ENCODE data around the gene CBLC.
"Not testable (repeated sequence)": the region's sequence is repeated elsewhere in the genome, so short reads cannot be mapped to it uniquely, and the experiment has no call there.

The CBLC gene

GRCh38 chr19:44779150-44779549 is 1.5 kb downstream of the CBLC start:
- no peak for TF ChIP-seq CTCF (IDR thresholded peaks at IDR 0.05; ENCODE audit: low read depth, low read length)

GRCh38 chr19:44781694-44782093 is 4.0 kb downstream of the CBLC start:
- DNase-seq (ENCODE audit: extremely low read depth, low read depth) = not testable (repeated sequence)

More at GRCh38 chr19:44779150-44779549, 1.5 kb downstream of the CBLC start:
- no peak for DNase-seq (ENCODE audit: extremely low read depth, low read depth)

GRCh38 chr19:44782729-44783128 is 5.0 kb downstream of the CBLC start:
- TF ChIP-seq CTCF (IDR thresholded peaks at IDR 0.05; ENCODE audit: low read depth, low read length) = no peak
- no peak for DNase-seq (ENCODE audit: extremely low read depth, low read depth)

GRCh38 chr19:44783545-44783944 is 5.9 kb downstream of the CBLC start:
- no peak for DNase-seq (ENCODE audit: extremely low read depth, low read depth)
- TF ChIP-seq CTCF (IDR thresholded peaks at IDR 0.05; ENCODE audit: low read depth, low read length) = no peak

- DNase-seq (ENCODE audit: extremely low read depth, low read depth) = no peak
- no peak for TF ChIP-seq CTCF (IDR thresholded peaks at IDR 0.05; ENCODE audit: low read depth, low read length)
Observed at GRCh38 chr19:44785271-44785670, 7.6 kb downstream of the CBLC start.

GRCh38 chr19:44785993-44786392 is 8.3 kb downstream of the CBLC start:
- no peak for DNase-seq (ENCODE audit: extremely low read depth, low read depth)
- TF ChIP-seq CTCF (IDR thresholded peaks at IDR 0.05; ENCODE audit: low read depth, low read length) = no peak

GRCh38 chr19:44788971-44789370 is 11.3 kb downstream of the CBLC start:
- no peak for DNase-seq (ENCODE audit: extremely low read depth, low read depth)
- no peak for TF ChIP-seq CTCF (IDR thresholded peaks at IDR 0.05; ENCODE audit: low read depth, low read length)

- DNase-seq (ENCODE audit: extremely low read depth, low read depth) = no peak
- no peak for TF ChIP-seq CTCF (IDR thresholded peaks at IDR 0.05; ENCODE audit: low read depth, low read length)
Observed at GRCh38 chr19:44789943-44790483, 12.3 kb downstream of the CBLC start.

All from AG09319 (cell line).